NCI-H69 (cell line): ENCODE measurements around the gene C18orf63.
"Not testable (repeated sequence)": the region's sequence is repeated elsewhere in the genome, so short reads cannot be mapped to it uniquely, and the experiment has no call there.

Experiments used
- DNase-seq: peaks from one replicate; lab custom pipeline; 2025; lab: John Stamatoyannopoulos, UW

C18orf63 gene

GRCh38 chr18:74326791-74327190 lies 11.2 kb downstream of the C18orf63 start:
- not testable (repeated sequence) for DNase-seq

- DNase-seq: no peak
Measured at GRCh38 chr18:74328206-74328605, 12.6 kb downstream of the C18orf63 start.

GRCh38 chr18:74329688-74330205 lies 14.1 kb downstream of the C18orf63 start:
- DNase-seq: no peak

- peak; percentile 57 for DNase-seq
Measured at GRCh38 chr18:74331404-74331803, 15.8 kb downstream of the C18orf63 start.

- peak; percentile 30 for DNase-seq
Measured at GRCh38 chr18:74333091-74333490, 17.5 kb downstream of the C18orf63 start.

- no peak for DNase-seq
Measured at GRCh38 chr18:74334242-74334893, 18.7 kb downstream of the C18orf63 start.

GRCh38 chr18:74336656-74337055 lies 21.0 kb downstream of the C18orf63 start:
- no peak for DNase-seq

GRCh38 chr18:74337155-74337911 lies 21.7 kb downstream of the C18orf63 start:
- DNase-seq: no peak

- DNase-seq: no peak
Measured at GRCh38 chr18:74337912-74338309, 22.3 kb downstream of the C18orf63 start.

- DNase-seq: peak; percentile 77
Measured at GRCh38 chr18:74342416-74343043, 26.9 kb downstream of the C18orf63 start.

- no peak for DNase-seq
Measured at GRCh38 chr18:74346206-74346605, 30.6 kb downstream of the C18orf63 start.

GRCh38 chr18:74348581-74348980 lies 32.9 kb downstream of the C18orf63 start:
- no peak for DNase-seq

- DNase-seq: peak; percentile 33
Measured at GRCh38 chr18:74351354-74351753, 35.7 kb downstream of the C18orf63 start.

GRCh38 chr18:74353169-74353775 lies 37.6 kb downstream of the C18orf63 start:
- DNase-seq: peak; percentile 79

- no peak for DNase-seq
Measured at GRCh38 chr18:74356959-74357358, 41.3 kb downstream of the C18orf63 start.

GRCh38 chr18:74360852-74361655 lies 45.4 kb downstream of the C18orf63 start:
- peak; percentile 26 for DNase-seq

- DNase-seq: no peak
Measured at GRCh38 chr18:74367905-74368304, 52.3 kb downstream of the C18orf63 start.

GRCh38 chr18:74368901-74369705 lies 53.5 kb downstream of the C18orf63 start:
- no peak for DNase-seq

- DNase-seq: no peak
Measured at GRCh38 chr18:74370115-74370514, 54.5 kb downstream of the C18orf63 start.

- DNase-seq: no peak
Measured at GRCh38 chr18:74373428-74373827, 57.8 kb downstream of the C18orf63 start.

GRCh38 chr18:74375999-74376398 lies 60.4 kb downstream of the C18orf63 start:
- no peak for DNase-seq
